IPS-NIHi11 (cell line): ENCODE measurements around the gene PEX7.
"Not testable (repeated sequence)": the region's sequence is repeated elsewhere in the genome, so short reads cannot be mapped to it uniquely, and the experiment has no call there.

Experiments
- DNase-seq: peaks from one replicate; pipeline ENCODE4 v3.0.0; 2012; ENCODE audit warnings: mixed read lengths, low spot score

Gene PEX7

GRCh38 chr6:136790411-136791295 lies 31.7 kb upstream of the PEX7 start:
- DNase-seq = no peak

GRCh38 chr6:136791296-136792094 lies 30.9 kb upstream of the PEX7 start:
- DNase-seq = peak; percentile 10

GRCh38 chr6:136792095-136792409 lies 30.3 kb upstream of the PEX7 start:
- no peak for DNase-seq

- DNase-seq = peak; percentile 76
Measured at GRCh38 chr6:136792410-136793262, 29.8 kb upstream of the PEX7 start, which contains the start of gene MAP3K5. MAP3K5 (minus strand) TSS chr6:136792477; CDS start chr6:136792157, 320 bp downstream.

GRCh38 chr6:136793363-136793762 lies 29.0 kb upstream of the PEX7 start:
- DNase-seq = no peak

- DNase-seq = no peak
Measured at GRCh38 chr6:136795386-136795785, 27.0 kb upstream of the PEX7 start.

- no peak for DNase-seq
Measured at GRCh38 chr6:136795996-136796395, 26.4 kb upstream of the PEX7 start.

- DNase-seq = no peak
Measured at GRCh38 chr6:136798044-136798443, 24.3 kb upstream of the PEX7 start.

- DNase-seq = no peak
Measured at GRCh38 chr6:136801581-136801980, 20.8 kb upstream of the PEX7 start.

- DNase-seq = no peak
Measured at GRCh38 chr6:136803608-136804007, 18.8 kb upstream of the PEX7 start.

GRCh38 chr6:136809091-136809860 lies 13.1 kb upstream of the PEX7 start:
- no peak for DNase-seq

- no peak for DNase-seq
Measured at GRCh38 chr6:136811272-136811671, 11.1 kb upstream of the PEX7 start.

- DNase-seq = no peak
Measured at GRCh38 chr6:136812174-136812573, 10.2 kb upstream of the PEX7 start.

GRCh38 chr6:136815608-136816007 lies 6.8 kb upstream of the PEX7 start:
- not testable (repeated sequence) for DNase-seq

- no peak for DNase-seq
Measured at GRCh38 chr6:136816656-136817055, 5.7 kb upstream of the PEX7 start.

- DNase-seq = no peak
Measured at GRCh38 chr6:136820561-136820960, 1.8 kb upstream of the PEX7 start.

GRCh38 chr6:136822046-136822375 lies 381 bp upstream of the PEX7 start:
- no peak for DNase-seq

- no peak for DNase-seq
Measured at GRCh38 chr6:136823128-136823660, 802 bp downstream of the PEX7 start.

- DNase-seq = no peak
Measured at GRCh38 chr6:136826216-136826615, 3.8 kb downstream of the PEX7 start.

- DNase-seq = no peak
Measured at GRCh38 chr6:136831873-136832562, 9.6 kb downstream of the PEX7 start.
